ENCODE measurements around the gene YIPF5. TPM values are rescaled to one million over a fixed set of nuclear protein-coding genes. Genes with fewer than 3 reads are reported as not detected.

YIPF5 gene
- total RNA-seq, 1 donor from 2014 or later, result 31.0 TPM

- H3K27me3 ChIP-seq, result no peaks in the 10 kb centered on the region
- H3K36me3 ChIP-seq, result no peaks in the 10 kb centered on the region
- intact Hi-C loops (cut with DNase I), result loop anchor here (10.0 kb wide), 1 partner anchor 1843 kb away; no protein-coding TSS in a partner anchor
- DNase-seq (ENCODE audit: low spot score in 2 of 2), result no peak
- no peak for TF ChIP-seq CTCF (IDR thresholded peaks at IDR 0.05)
- H3K27ac ChIP-seq, result no peak overlapping the region
- no peaks in the 10 kb centered on the region for H3K9me3 ChIP-seq
- peaks cover 0 to 4% of the 10 kb centered on the region in 2 donors for H3K4me1 ChIP-seq
- no peak overlapping the region for H3K4me3 ChIP-seq
These were observed 31.1 kb upstream of the YIPF5 start for GRCh38 chr5:144201588-144201987.

- Histone ChIP-seq H3K36me3 (no peaks in the 10 kb centered on the region), H3K4me1 (no peaks in the 10 kb centered on the region), H3K9me3 (no peaks in the 10 kb centered on the region), H3K27me3 (no peaks in the 10 kb centered on the region), H3K4me3 (no peak overlapping the region), H3K27ac (no peak overlapping the region)
- no peak for DNase-seq (ENCODE audit: low spot score in 2 of 2)
- intact Hi-C loops (cut with DNase I), result no loop called here
- TF ChIP-seq CTCF (IDR thresholded peaks at IDR 0.05), result no peak
These were observed 27.9 kb upstream of the YIPF5 start for GRCh38 chr5:144198386-144198785.

GRCh38 chr5:144196612-144197011 is 26.2 kb upstream of the YIPF5 start:
- intact Hi-C loops (cut with DNase I), result no loop called here
- Histone ChIP-seq H3K4me3 (no peak overlapping the region), H3K27ac (no peak overlapping the region), H3K27me3 (no peaks in the 10 kb centered on the region), H3K4me1 (no peaks in the 10 kb centered on the region), H3K36me3 (no peaks in the 10 kb centered on the region), H3K9me3 (no peaks in the 10 kb centered on the region)
- no peak for DNase-seq (ENCODE audit: low spot score in 2 of 2)
- no peak for TF ChIP-seq CTCF (IDR thresholded peaks at IDR 0.05)

GRCh38 chr5:144195448-144195847 is 25.0 kb upstream of the YIPF5 start:
- Histone ChIP-seq H3K4me1 (no peaks in the 10 kb centered on the region), H3K27me3 (no peaks in the 10 kb centered on the region), H3K27ac (no peak overlapping the region), H3K36me3 (no peaks in the 10 kb centered on the region), H3K9me3 (no peaks in the 10 kb centered on the region), H3K4me3 (no peak overlapping the region)
- DNase-seq (ENCODE audit: low spot score in 2 of 2), result no peak
- TF ChIP-seq CTCF (IDR thresholded peaks at IDR 0.05), result no peak
- intact Hi-C loops (cut with DNase I), result no loop called here

GRCh38 chr5:144194144-144194543 is 23.7 kb upstream of the YIPF5 start:
- H3K27ac ChIP-seq, result no peak overlapping the region
- intact Hi-C loops (cut with DNase I), result no loop called here
- H3K4me3 ChIP-seq, result no peak overlapping the region
- no peaks in the 10 kb centered on the region for H3K27me3 ChIP-seq
- no peak for TF ChIP-seq CTCF (IDR thresholded peaks at IDR 0.05)
- DNase-seq (ENCODE audit: low spot score in 2 of 2), result no peak
- no peaks in the 10 kb centered on the region for H3K36me3 ChIP-seq
- no peaks in the 10 kb centered on the region for H3K9me3 ChIP-seq
- H3K4me1 ChIP-seq, result no peaks in the 10 kb centered on the region

- no peaks in the 10 kb centered on the region for H3K9me3 ChIP-seq
- H3K27me3 ChIP-seq, result no peaks in the 10 kb centered on the region
- intact Hi-C loops (cut with DNase I), result no loop called here
- H3K36me3 ChIP-seq, result no peaks in the 10 kb centered on the region
- no peak for DNase-seq (ENCODE audit: low spot score in 2 of 2)
- no peak overlapping the region for H3K27ac ChIP-seq
- no peak for TF ChIP-seq CTCF (IDR thresholded peaks at IDR 0.05)
- H3K4me1 ChIP-seq, result peaks cover 0 to 2% of the 10 kb centered on the region in 2 donors
- no peak overlapping the region for H3K4me3 ChIP-seq
These were observed 22.2 kb upstream of the YIPF5 start for GRCh38 chr5:144192661-144193060.

All from ascending aorta (tissue), 2 donors.